ENCODE data around the gene LILRB1.
"Not testable (repeated sequence)": the region's sequence is repeated elsewhere in the genome, so short reads cannot be mapped to it uniquely, and the experiment has no call there.

LILRB1 gene

GRCh38 chr19:54624934-54625730 lies 5.2 kb upstream of the LILRB1 start:
- DNase-seq (ENCODE audit: low read depth) = not testable (repeated sequence)

- no peak for DNase-seq (ENCODE audit: low read depth)
Observed at GRCh38 chr19:54626757-54627156, 3.5 kb upstream of the LILRB1 start.

- not testable (repeated sequence) for DNase-seq (ENCODE audit: low read depth)
Observed at GRCh38 chr19:54627912-54628311, 2.4 kb upstream of the LILRB1 start.

- DNase-seq (ENCODE audit: low read depth) = no peak
Observed at GRCh38 chr19:54630782-54631181, 498 bp downstream of the LILRB1 start.

GRCh38 chr19:54631489-54632337 lies 1.4 kb downstream of the LILRB1 start:
- not testable (repeated sequence) for DNase-seq (ENCODE audit: low read depth)

GRCh38 chr19:54632517-54632916 lies 2.2 kb downstream of the LILRB1 start:
- DNase-seq (ENCODE audit: low read depth) = not testable (repeated sequence)

GRCh38 chr19:54633401-54633800 lies 3.1 kb downstream of the LILRB1 start:
- no peak for DNase-seq (ENCODE audit: low read depth)

GRCh38 chr19:54636081-54636480 lies 5.8 kb downstream of the LILRB1 start:
- not testable (repeated sequence) for DNase-seq (ENCODE audit: low read depth)

- no peak for DNase-seq (ENCODE audit: low read depth)
Observed at GRCh38 chr19:54638683-54639082, 8.4 kb downstream of the LILRB1 start.

- not testable (repeated sequence) for DNase-seq (ENCODE audit: low read depth)
Observed at GRCh38 chr19:54642953-54643352, 12.7 kb downstream of the LILRB1 start.

GRCh38 chr19:54643583-54643982 lies 13.3 kb downstream of the LILRB1 start:
- not testable (repeated sequence) for DNase-seq (ENCODE audit: low read depth)

GRCh38 chr19:54644056-54644455 lies 13.8 kb downstream of the LILRB1 start:
- no peak for DNase-seq (ENCODE audit: low read depth)

- DNase-seq (ENCODE audit: low read depth) = no peak
Observed at GRCh38 chr19:54646331-54646841, 16.1 kb downstream of the LILRB1 start.

- DNase-seq (ENCODE audit: low read depth) = no peak
Observed at GRCh38 chr19:54648129-54648528, 17.8 kb downstream of the LILRB1 start.

GRCh38 chr19:54650108-54650655 lies 19.9 kb downstream of the LILRB1 start:
- no peak for DNase-seq (ENCODE audit: low read depth)

GRCh38 chr19:54653181-54653809 lies 23.0 kb downstream of the LILRB1 start:
- DNase-seq (ENCODE audit: low read depth) = no peak

GRCh38 chr19:54654447-54655321 lies 24.4 kb downstream of the LILRB1 start:
- no peak for DNase-seq (ENCODE audit: low read depth)

GRCh38 chr19:54659300-54659699 lies 29.0 kb downstream of the LILRB1 start:
- no peak for DNase-seq (ENCODE audit: low read depth)

- DNase-seq (ENCODE audit: low read depth) = no peak
Observed at GRCh38 chr19:54660306-54660705, 30.0 kb downstream of the LILRB1 start.

GRCh38 chr19:54660964-54661363 lies 30.7 kb downstream of the LILRB1 start:
- no peak for DNase-seq (ENCODE audit: low read depth)

- DNase-seq (ENCODE audit: low read depth) = no peak
Observed at GRCh38 chr19:54661846-54662481, 31.7 kb downstream of the LILRB1 start.
